Measurements from ENCODE around the gene GCGR.

GRCh38 chr17:81821147-81821546 lies 17.2 kb downstream of the GCGR start:
- TF ChIP-seq CTCF (conservative IDR thresholded peaks at IDR 0.05) = no peak
- no peak for TF ChIP-seq ZFX (IDR thresholded peaks at IDR 0.05)

All from C4-2B (cell line).